Left ventricle myocardium superior (tissue), 1 donor: ENCODE data around the gene KANK2. TPM values are rescaled to one million over a fixed set of nuclear protein-coding genes. Genes with fewer than 3 reads are reported as not detected.
"Not testable (repeated sequence)": the region's sequence is repeated elsewhere in the genome, so short reads cannot be mapped to it uniquely, and the experiment has no call there.

ENCODE experiments used
- ATAC-seq: fragments of 200-7000 bp; cut with Tn5 transposase; one replicate; pipeline ENCODE4 v1.9.1; 2020; ENCODE audit warnings: mild to moderate bottlenecking, moderate library complexity
- DNase-seq: peaks from one replicate; pipeline ENCODE4 v3.0.0-alpha.2; 2020
- intact Hi-C: fragments of 100-400 bp; cut with micrococcal nuclease; formaldehyde crosslinking; loops from one replicate; pipeline ENCODE4 v1.11.0; 2022
- total RNA-seq: library from RNA; stranded (reverse); fragmentation: NEBNext Ultra II Directional; extraction: Animal tissue kit (Norgen Biotek cat#: 25700); gene quantifications from one replicate; pipeline ENCODE4 v1.2.1, GENCODE V29; 2021
- donor health status: DM: no; HTN: yes; CAD: no; lungs with severe emphysema.

Gene KANK2
- total RNA-seq, 1 donor from 2014 or later: 471 TPM

DNA sequence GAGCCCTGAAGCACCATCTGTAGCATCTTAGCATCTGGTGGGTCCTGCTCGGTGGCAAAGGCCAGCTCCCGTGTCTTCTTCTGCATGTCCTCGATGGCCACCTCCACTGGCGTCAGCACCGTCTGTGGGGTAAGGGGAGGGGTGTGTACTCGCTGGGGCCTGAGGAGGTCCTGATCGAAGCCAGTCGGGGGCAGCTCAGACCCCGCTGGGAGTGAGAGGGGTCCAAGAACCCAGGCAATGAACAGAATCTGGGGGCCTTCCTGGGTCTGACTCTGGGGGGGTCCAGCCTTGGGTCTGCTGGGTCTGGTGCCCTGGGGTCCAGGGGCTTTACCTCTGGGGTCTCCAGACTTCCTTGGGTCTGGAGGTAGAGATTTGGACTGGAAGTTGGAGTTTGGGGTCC lies 3.6 kb upstream of the KANK2 start:
- no peak for DNase-seq
- intact Hi-C loops: loop anchor here (5.0 kb wide), 1 partner anchor 64 kb away; no protein-coding TSS in a partner anchor
- no peak for ATAC-seq

- intact Hi-C loops: loop anchor here (5.0 kb wide), 1 partner anchor 63 kb away; no protein-coding TSS in a partner anchor
- DNase-seq (no peak), ATAC-seq (no peak)
Measured at GRCh38 chr19:11200015-11200574, 2.8 kb upstream of the KANK2 start.

- no peak for DNase-seq
- intact Hi-C loops: no loop called here
- no peak for ATAC-seq
Measured at GRCh38 chr19:11199517-11199916, 2.2 kb upstream of the KANK2 start.

DNA sequence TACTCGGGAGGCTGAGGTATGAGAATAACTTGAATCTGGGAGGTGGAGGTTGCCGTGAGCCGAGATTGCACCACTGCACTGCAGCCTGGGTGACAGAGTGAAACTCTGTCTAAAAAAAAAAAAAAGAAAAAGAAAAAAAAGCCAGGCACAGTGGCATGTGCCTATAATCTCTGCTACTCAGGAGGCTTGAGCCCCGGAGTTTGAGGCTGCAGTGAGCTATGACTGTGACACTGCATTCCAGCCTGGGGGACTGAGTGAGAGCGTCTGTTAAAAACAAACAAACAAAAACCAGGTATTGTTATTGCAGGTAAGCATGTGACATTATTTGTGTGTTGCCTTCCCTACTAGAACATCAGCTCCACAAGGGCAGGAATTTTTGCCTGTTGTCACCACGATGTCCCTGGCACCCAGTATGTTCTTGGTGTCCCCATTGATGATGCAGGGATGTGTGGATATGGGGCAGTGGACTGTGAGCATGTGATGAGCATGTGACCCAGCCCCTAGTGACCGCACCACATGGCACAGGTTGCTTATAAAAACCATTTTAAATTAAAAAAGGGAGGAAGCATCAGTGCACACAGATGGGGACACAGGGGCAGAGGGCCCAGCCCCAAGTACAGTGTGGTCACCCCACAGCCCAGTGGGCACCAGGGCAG lies 1.6 kb upstream of the KANK2 start:
- no peak for DNase-seq

DNA sequence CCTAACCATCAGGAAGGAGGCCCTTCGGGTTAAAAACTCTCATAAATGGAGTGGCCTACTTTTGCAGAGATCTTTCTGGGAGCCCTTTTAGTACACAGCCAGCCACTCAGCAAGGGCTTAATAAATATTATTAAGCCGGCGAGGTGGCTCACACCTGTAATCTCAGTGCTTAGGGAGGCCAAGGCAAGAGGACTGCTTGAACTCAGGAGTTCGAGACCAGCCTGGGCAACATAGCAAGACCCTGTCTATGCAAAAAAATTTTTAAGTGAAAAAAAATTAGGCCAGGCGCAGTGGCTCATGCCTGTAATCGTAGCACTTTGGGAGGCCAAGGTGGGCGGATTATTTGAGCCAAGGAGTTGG lies 810 bp upstream of the KANK2 start:
- intact Hi-C loops: no loop called here
- DNase-seq (no peak), ATAC-seq (no peak)

More for the DNA sequence above, 1.6 kb upstream of the KANK2 start:
- intact Hi-C loops: no loop called here
- no peak for ATAC-seq

GRCh38 chr19:11196406-11197287 lies 698 bp downstream of the KANK2 start:
- peak; percentile 47 for ATAC-seq
- intact Hi-C loops: no loop called here
- peak; percentile 78 for DNase-seq

DNA sequence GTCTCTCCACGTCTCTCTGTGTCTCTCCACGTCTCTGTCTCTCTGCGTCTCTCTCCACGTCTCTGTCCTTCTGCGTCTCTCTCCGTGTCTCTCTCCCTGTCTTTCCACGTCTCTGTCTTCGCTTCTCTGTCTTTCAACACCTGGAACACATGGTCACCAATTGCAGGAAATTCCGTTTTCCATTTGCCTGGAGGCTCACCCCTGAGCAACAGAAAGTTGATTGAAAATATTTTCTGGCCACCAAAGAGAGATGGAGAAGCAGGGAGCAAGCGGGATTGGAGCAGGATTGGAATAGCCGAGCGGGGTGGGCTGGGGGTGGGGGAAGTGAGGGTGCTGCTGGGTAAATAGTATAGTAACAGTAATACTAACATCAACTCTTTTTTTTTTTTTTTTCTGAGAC lies 1.7 kb downstream of the KANK2 start:
- intact Hi-C loops: no loop called here
- no peak for DNase-seq
- no peak for ATAC-seq

- peak; percentile 65 for DNase-seq
- intact Hi-C loops: no loop called here
- ATAC-seq: no peak
Measured at GRCh38 chr19:11194656-11195558, 2.4 kb downstream of the KANK2 start.

DNA sequence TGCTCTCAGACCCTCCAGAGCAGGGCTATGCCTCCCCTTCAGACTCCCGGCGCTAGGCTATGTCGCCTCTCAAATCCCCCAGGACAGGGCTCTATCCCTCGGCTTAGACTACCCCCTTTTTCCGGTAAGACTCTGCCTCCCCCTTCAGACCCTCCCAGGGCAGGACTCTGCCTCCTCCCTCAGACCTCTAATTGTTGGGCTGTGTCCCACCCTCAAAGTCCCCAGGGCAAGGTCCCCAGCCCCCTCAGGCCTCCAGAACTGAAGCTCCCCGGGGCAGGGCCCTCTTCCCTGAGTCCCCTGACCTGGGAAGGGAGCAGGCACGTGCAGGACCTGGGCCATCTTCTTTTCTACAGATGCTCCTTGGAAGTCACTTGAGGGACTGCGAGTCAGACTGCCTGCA lies 3.2 kb downstream of the KANK2 start:
- intact Hi-C loops: no loop called here
- ATAC-seq (no peak), DNase-seq (no peak)

- DNase-seq: peak; percentile 37
- ATAC-seq: no peak
- intact Hi-C loops: no loop called here
Measured at GRCh38 chr19:11192957-11193939, 4.1 kb downstream of the KANK2 start.

- DNase-seq (no peak), ATAC-seq (no peak)
- intact Hi-C loops: no loop called here
Measured at GRCh38 chr19:11191934-11192333, 5.4 kb downstream of the KANK2 start.

GRCh38 chr19:11191273-11191755 lies 6.0 kb downstream of the KANK2 start:
- peak; percentile 77 for ATAC-seq
- intact Hi-C loops: no loop called here

GRCh38 chr19:11190501-11190900 lies 6.8 kb downstream of the KANK2 start:
- intact Hi-C loops: no loop called here
- ATAC-seq (no peak), DNase-seq (no peak)

More at GRCh38 chr19:11191273-11191755, 6.0 kb downstream of the KANK2 start:
- DNase-seq: peak; percentile 87

DNA sequence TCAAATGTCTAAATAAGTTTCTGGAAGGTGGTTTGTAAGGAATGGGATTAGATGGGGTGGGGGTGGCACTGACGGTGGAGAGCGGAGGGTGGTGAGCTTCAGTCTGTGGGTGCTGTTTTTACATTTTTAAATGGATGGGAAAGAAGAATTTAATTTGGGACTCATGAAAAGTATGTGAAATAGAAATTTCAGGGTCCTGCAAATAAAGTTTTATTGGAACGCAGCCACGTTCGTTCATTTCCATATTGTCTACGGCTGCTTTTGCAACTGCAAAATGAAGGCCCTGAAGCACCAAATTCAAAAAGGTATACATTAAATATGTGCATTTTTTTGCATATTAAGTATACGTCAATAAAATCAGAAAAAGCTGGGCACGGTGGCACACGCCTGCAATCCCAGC lies 9.9 kb downstream of the KANK2 start:
- ATAC-seq (no peak), DNase-seq (no peak)
- intact Hi-C loops: no loop called here

DNA sequence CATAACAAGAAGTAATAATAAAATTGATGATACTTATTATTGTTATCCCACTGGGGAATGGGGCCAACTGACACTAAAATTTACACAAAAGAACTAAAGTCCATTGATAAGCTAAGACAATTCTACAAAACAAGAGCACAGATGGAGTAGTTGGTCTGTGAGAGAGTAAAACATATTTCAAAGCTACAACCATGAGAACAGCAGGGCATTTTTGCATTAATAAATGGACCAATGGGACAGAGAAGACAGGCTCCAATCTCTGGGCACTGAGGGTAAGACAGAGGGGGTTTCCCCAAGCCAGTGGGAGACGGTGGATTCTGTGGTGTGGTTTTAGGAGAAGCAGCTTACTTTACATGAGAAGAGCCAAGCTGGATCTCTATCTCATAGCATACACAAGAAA lies 14.4 kb downstream of the KANK2 start:
- intact Hi-C loops: no loop called here
- DNase-seq (no peak), ATAC-seq (no peak)

DNA sequence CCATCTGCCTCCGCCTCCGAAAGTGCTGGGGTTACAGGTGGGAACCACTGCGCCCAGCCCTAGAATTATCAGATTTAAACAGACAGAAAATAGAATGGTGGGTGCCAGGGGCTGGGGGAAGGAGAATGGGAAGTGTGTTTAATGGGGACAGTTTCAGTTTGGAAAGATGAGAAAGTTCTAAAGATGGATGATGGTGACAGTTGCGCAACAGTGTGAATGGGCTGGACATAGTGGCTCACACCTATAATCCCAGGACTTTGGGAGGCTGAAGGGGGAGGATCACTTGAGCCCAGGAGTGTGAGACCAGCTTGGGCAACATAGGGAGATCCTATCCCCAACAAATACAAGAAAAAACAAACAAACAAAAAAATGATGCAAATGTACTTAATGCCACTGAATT lies 15.9 kb downstream of the KANK2 start:
- no peak for DNase-seq
- intact Hi-C loops: no loop called here
- ATAC-seq: no peak

DNA sequence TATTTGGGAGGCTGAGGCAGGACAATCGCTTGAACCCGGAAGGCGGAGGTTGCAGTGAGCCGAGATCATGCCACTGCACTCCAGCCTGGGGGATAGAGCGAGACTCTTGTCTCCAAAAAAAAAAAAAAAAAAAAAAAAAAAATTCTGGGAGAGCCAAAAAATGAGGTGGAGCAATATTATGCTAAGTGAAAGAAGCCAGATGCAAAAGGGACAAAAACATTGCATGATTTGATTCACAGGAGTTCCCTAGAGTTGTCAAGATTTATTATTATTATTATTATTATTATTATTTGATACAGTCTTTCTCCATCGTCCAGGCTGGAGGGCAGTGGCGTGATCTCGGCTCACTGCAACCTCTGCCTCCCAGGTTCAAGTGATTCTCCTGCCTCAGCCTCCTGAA lies 16.4 kb downstream of the KANK2 start:
- intact Hi-C loops: not testable (repeated sequence)

GRCh38 chr19:11180346-11180745 lies 17.0 kb downstream of the KANK2 start:
- ATAC-seq (peak; percentile 39), DNase-seq (no peak)
- intact Hi-C loops: no loop called here

More for the DNA sequence above, 16.4 kb downstream of the KANK2 start:
- ATAC-seq: peak; percentile 38
- not testable (repeated sequence) for DNase-seq
